ENCODE data around the gene UGT1A8.
"Not testable (repeated sequence)": the region's sequence is repeated elsewhere in the genome, so short reads cannot be mapped to it uniquely, and the experiment has no call there.

Gene UGT1A8

DNA sequence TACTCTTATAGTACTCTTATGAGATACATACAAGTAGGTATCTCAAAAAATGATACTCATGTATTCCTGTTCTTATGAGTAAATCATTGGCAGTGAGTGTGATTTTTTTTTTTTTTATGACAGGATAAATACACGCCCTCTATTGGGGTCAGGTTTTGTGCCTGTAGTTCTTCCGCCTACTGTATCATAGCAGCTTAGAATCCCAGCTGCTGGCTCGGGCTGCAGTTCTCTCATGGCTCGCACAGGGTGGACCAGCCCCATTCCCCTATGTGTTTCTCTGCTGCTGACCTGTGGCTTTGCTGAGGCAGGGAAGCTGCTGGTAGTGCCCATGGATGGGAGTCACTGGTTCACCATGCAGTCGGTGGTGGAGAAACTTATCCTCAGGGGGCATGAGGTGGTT is at the start of gene UGT1A8:
Gene UGT1A8, plus strand, starts transcription at position 158 of the 400 bp plus-strand sequence. Its CDS starts 75 bp downstream, at position 233.
- not testable (repeated sequence) for DNase-seq

DNA sequence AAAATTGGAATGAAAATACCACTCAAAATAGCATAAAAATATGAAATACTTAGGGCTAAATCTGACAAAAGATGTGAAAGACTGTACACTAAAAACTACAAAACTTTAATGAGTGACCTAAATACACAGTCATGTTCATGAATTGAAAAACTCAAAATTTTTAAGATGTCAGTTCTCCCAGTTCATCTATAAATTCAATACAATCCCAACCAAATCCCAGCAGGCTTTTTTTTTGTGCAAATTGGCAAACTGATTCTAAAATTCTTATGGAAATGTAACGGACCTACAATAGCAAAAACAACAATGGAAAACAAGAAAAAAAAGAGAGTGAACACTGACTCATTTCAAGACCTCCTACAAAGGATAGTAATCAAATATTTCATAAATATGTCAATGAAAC is 46.4 kb upstream of the UGT1A8 start:
- no peak for DNase-seq

DNA sequence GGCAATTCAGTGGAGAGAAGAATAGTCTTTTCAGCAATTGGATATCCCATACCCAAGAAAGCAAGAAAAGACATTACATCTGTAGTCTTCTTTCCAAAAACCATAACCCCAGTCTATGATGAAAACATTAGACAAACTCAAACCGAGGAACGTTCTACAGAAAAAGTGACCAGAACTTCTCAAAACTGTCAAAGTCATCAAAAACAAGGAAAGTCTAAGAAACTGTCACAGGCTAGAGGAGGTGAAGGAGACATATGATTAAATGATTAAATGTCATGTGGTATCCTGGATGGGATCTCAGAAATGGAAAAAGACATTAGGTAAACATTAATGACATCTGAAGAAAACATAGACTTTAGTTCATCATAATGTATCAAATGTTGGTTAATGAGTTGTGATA is 46.0 kb upstream of the UGT1A8 start:
- no peak for DNase-seq

DNA sequence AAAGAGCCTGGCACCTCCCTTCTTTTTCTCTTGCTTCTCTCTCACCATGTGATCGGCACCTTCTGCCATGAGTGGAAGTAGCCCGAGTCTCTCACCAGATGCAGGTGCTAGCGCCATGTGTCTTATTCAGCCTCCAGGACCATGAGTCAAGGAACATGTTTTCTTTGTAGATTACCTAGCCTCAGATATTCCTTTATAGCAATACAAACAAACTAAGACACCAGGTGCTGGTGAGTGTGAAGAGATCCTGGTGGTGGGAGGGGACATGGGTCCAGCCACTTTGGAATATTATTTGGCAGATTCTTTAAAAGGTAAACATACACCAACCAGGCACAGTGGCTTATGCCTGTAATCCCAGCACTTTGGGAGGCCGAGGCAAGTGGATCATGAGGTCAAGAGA is 45.0 kb upstream of the UGT1A8 start:
- DNase-seq, result no peak

DNA sequence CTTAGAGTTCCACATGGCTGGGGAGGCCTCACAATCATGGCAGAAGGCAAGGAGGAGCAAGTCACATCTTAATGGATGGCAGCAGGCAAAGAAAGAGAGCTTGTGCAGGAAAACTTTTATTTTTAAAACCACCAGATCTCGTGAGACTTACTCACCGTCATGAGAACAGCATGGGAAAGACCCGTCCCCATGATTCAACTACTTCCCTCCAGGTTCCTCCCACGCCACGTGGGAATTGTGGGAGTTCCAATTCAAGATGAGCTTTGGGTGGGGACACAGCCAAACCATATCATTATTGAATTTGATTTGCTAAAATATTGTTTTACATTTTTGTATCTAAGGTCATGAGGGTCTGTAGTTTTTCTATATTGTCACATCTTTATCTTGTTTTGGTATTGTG is 40.1 kb upstream of the UGT1A8 start:
- DNase-seq, result not testable (repeated sequence)

DNA sequence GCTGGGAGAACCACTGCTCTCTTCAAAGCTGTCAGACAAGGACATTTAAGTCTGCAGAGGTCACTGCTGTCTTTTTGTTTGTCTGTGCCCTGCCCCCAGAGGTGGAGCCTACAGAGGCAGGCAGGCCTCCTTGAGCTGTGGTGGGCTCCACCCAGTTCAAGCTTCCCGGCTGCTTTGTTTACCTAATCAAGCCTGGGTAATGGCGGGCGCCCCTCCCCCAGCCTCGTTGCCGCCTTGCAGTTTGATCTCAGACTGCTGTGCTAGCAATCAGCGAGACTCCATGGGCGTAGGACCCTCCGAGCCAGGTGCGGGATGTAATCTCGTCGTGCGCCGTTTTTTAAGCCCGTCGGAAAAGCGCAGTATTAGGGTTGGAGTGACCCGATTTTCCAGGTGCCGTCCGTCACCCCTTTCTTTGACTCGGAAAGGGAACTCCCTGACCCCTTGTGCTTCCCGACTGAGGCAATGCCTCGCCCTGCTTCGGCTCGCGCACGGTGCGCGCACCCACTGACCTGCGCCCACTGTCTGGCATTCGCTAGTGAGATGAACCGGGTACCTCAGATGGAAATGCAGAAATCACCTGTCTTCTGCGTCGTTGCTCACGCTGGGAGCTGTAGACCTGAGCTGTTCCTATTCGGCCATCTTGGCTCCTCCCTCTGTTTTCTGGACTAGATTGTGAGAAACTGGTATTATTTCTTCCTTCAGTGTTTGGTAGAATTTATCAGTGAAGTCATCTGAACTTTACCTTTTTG is 34.0 kb upstream of the UGT1A8 start:
- not testable (repeated sequence) for DNase-seq

DNA sequence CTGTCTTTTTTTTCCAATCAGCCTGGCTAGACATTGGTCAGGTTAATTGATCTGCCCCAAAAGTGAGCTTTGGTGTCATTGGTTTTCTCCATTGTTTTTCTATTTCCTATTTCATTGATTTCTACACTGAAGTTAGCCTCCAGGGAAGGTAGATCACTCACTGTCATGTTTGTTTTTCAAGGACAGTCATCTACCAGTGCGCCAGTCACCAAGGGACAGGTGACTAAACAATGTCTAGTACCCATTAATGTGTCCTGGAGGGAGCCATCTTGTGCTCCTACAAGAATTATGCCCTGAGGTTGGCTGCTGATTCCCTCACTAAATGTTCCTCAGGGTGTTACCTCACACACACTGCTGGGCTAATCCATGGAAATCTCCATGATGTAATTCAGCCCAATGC is 33.2 kb upstream of the UGT1A8 start:
- DNase-seq, result no peak

DNA sequence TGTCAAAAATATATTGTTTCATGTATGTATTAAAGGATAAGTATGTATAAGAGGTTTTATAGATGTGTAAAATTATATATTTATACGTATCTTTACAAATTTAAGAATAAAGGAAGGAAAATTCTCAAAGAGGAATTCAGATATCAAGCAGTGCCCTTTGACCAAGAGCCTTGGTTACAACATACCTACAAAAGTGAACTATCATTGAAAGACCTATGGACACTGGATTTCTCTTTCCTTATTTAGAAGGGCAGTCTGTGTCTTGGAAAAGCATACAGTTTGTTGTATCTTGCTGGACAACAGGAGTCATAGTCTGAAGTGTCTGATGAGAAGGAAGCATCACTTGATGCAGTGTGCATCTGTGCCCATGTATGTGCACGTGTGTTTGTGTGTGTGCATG is 29.0 kb upstream of the UGT1A8 start:
- no peak for DNase-seq

DNA sequence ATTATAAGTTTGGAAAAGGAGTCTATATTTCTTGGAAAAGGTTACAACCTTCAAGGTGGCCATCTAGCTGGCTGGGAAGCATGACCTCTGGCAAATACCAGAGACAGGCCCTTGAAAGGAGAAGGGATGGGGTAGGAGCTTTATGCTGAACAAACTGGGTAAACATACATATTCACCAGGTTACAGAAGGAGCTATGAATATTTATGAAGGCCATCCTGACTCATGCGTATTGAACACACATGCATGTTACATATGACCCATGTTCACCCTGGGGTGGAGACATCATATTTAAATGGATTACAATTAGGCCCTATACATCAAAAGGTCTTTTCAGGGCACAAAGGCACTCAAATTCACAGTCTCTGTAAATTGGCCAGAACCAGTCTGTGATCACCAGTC is 24.7 kb upstream of the UGT1A8 start:
- not testable (repeated sequence) for DNase-seq

DNA sequence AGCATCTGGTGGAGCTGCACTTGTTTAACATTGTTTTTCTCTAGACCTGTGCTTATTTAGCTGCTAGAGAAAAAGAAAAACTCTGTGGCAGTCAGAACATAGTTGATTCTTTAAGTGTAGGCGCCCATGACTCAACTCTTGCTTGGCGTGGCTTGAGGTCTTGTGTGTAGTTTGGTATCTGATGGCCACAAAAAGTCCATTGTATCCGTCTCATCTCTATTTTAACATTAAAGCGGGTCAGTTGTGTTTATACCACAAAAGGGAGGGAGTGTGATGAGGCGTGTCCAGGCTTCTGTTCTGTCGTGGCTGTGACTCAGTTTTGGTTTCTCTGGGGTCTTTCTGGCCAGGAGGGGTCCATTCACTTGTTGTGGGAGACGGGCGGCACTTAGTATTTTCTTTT is 24.2 kb upstream of the UGT1A8 start:
- no peak for DNase-seq

DNA sequence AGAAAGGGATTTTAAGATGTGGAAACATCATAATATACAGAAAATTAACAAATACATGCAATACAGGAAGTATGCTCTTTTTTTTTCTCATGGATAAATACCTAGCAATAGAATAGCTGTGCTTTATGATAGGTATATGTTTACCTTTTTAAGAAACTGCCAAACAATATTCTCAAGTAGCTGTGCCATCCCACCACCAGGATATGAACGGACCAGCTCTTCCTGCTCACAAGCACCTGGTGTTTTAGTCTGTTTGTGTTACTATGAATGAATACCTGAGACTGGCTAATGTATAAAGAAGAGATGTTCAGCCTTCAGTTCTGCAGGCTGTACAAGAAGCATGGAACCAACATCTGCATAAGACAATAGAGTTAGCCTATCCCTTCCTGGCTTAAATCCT is 19.9 kb upstream of the UGT1A8 start:
- DNase-seq, result peak in 1 of 2 experiments; percentile 8

DNA sequence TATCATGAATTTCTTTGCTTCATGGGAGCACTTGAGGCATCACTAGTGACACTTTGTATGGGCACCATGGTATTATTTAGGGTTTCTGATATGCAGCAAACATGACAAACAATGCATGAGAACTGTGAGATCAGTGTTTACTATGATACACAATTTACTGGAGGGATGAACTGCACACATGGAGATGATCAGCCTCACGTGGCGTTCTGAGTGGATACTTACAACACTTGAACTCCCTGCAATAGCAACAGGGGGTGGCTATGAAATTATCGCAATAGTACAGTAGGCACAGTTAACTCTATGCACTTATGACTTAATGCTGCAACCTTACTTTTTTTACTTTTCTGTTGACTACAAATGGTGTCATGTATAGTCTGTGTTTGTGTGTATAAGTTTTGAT is 18.5 kb upstream of the UGT1A8 start:
- no peak for DNase-seq

DNA sequence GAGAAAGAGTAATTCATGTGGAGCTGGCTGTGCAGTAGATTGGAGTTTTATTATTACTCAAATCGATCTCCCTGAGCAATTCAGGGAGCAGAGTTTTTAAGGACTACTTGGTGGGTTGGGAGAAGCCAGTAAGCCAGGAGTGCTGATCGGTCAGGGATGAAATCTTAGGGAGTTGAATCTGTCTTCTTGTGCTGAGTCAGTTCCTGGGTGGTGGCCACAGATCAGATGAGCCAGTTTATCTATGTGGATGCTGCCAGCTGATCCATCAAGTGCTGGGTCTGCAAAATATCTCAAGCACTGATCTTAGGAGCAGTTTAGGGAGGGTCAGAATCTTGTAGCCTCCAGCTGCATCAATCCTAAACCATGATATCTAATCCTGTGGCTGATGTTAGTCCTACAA is 17.0 kb upstream of the UGT1A8 start:
- no peak for DNase-seq

DNA sequence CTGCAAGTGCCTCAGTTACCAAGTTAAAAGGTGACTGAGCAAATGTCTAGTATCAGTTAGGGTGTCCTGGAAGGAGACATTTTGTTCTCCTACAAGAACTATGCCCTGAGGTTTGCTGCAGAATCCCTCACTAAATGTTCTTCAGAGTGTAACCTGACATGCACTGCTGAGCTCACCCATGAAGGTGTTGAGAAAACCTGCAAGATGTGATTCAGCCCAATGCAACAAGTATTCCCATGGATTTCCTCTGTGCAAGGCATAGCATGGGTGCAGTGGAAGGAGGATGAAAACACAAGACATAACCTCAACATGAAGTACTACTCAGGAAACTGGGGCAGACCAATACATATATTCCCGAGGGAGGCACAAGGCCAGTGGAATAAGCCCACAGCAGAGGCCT is 15.4 kb upstream of the UGT1A8 start:
- no peak for DNase-seq

DNA sequence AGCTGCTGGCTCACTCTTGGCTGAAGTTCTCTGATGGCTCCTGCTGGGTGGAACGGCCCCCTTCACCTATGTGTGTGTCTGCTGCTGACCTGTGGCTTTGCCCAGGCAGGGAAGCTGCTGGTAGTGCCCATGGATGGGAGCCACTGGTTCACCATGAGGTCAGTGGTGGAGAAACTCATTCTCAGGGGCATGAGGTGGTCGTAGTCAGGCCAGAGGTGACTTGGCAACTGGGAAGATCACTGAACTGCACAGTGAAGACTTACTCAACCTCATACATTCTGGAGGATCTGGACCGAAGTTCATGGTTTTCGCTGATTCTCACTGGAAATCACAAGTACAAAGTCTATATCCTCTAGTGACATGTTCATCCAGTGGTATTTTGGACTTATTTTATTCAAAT is 13.9 kb upstream of the UGT1A8 start:
- no peak for DNase-seq

DNA sequence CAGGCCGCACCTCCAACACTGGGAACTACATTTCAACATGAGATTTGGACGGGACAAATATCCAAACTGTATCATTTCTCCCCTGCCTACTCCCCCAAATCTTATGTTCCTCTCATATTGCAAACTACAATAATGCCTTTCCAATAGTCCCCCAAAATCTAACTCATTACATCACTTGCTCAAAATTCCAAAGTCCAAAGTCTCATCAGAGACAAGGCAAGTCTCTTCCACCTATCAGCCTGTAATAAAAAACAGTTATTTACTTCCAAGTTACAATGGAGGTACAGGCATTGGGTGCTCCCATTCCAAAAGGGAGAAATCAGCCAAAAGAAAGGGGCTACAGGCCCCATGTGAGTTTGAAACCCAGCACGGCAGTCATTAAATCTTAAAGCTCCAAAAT is 12.6 kb upstream of the UGT1A8 start:
- no peak for DNase-seq

DNA sequence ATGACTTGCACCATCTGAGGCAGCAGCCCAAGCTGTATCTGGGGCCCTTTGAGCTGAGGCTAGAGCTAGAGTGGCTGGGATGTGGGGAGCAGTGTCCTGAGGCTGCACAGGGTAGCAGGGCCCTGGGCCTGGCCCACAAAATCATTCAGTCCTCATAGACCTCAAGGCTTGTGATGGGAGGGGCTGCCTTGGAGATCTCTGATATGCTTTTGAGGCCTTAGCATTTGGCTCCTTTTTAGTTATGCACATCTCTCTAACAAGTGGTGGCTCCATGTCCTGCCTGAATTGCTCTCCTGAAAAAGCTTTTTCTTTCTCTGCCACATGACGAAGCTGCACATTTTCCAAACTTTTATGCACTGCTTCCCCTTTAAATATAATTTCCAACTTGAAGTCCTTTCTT is 11.8 kb upstream of the UGT1A8 start:
- DNase-seq, result no peak

DNA sequence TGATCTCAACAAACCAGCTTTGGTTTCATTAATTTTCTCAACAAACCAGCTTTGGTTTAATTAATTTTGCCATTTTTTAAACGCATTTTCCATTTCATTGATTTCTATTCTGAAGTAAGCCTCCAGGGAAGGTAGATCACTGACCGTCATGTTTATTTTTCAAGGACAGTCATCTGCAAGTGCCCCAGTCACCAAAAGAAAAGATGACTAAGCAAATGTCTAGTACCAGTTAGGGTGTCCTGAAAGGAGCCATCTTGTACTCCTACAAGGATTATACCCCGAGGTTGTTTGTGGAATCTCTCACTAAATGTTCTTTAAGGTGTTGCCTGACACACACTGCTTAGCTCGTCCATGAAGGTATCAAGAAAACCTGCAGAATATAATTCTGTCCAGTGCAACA is 6.1 kb upstream of the UGT1A8 start:
- DNase-seq, result no peak

DNA sequence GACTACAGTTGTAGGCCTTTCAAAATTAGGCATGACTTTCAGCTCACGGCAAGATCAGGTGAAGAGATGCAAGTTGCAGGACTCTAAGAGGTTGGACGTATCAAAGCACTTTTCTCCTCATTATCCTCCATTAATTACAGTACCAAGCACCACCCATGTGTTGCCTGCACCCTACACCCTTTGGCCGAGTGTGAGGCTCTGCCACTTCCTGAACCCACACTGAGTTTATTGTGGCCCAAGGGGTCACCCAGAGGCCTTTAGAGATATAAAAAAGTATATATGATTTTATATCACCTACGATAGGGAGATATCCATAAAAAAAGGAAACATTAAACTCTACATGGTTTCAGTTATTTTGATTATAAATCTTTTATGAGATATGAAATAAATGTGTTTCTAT is 2.8 kb downstream of the UGT1A8 start:
- no peak for DNase-seq

DNA sequence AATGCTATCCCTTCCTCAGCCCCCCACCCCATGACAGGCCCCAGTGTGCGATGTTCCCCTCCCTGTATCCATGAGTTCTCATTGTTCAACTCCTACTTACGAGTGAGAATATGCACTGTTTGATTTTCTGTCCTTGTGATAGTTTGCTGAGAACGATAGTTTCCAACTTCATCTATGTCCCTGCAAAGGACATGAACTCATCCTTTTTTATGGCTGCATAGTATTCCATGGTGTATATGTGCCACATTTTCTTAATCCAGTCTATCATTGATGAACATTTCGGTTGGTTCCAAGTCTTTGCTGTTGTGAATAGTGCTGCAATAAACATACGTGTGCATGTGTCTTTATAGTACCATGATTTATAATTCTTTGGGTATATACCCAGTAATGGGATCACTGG is 4.4 kb downstream of the UGT1A8 start:
- not testable (repeated sequence) for DNase-seq

DNA sequence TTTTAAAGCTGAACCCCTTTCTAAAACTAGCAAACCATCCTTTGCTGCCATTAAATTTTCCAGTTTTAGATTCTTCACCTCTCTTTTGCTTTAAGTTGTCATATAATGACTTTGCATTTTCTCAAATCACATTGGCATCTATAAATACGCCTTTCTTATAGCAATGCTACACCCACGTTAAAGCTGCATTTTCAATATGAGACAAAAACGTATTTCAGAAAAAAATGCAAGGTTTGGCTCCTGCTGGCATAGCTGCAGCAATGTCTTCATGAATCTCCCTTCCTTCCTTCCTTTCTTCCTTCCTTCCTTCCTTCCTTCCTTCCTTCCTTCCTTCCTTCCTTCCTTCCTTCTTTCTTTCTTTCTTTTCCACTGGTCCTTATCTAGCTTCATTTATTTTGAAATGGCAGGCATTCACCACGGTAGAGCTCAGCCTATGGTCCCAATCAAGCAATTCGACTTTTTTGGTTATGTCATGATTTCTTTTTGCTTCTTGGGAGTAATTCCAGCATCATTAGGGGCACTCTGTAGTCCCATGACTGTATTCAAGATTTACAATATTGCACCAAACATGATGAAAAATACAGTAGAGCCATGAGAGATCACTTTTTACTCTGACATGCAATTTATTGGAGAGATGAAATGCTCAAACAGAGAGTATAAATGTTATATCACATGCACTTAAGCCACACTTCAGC is 10.0 kb downstream of the UGT1A8 start:
- DNase-seq, result no peak

DNA sequence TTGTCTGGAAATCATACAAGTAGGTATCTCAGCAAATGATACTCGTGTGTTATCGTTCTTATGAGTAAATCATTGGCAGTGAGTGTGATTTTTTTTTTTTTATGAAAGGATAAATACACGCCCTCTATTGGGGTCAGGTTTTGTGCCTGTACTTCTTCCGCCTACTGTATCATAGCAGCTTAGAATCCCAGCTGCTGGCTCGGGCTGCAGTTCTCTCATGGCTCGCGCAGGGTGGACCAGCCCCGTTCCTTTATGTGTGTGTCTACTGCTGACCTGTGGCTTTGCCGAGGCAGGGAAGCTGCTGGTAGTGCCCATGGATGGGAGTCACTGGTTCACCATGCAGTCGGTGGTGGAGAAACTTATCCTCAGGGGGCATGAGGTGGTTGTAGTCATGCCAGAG is 18.9 kb downstream of the UGT1A8 start, which contains the start of gene UGT1A10:
Gene UGT1A10, plus strand, starts transcription at position 143 of the 400 bp plus-strand sequence. Its CDS starts 75 bp downstream, at position 218.
- not testable (repeated sequence) for DNase-seq

DNA sequence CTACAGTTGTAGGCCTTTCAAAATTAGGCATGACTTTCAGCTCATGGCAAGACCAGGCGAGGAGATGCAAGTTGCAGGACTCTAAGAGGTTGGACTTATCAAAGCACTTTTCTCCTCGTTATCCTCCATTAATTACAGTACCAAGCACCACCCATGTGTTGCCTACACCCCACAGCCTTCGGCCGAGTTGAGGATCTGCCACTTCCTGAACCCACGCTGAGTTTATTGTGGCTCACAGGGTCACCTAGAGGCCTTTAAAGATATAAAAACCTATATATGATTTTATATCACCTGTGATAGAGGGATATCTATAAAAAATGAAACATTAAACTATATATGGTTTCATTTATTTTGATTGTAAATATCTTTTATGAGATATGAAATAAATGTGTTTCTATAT is 21.4 kb downstream of the UGT1A8 start:
- no peak for DNase-seq

DNA sequence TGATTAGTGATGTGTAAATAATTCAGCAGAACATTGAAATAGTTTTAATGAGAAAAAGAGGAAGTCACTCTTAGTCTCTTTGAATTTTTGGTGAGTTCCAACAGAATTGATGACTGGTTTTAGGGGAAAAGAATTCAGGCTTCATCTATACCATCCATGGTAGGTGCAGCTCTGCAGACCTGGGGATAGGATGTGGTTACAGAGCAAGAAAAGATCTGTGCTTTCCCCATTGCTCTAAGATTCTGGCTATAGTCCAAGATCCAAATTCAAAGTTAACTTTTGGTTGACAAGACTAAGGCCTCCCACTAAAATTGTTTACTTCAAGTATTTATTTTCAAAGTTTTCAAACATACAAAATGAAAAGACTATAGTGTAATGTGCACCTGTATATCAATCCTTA is 22.4 kb downstream of the UGT1A8 start:
- no peak for DNase-seq

DNA sequence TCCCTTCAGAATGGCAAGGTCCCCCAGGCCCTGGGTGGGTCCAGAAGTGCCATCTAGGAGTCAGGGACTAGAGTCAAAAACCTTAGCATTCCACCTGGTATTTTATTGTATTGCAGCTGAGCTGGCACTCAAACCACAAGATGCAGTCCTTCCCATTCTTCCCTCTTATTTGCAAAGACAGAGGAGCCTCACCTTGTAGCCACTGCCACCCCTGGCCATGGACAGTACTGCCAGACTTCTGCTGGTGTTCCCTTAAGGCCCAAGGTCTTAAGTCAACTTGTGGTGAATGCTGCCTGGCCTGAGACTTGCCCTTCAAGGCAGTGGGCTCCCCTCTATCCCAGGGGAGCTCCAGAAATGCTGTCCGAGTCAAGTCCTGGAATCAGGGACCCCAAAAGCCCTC is 25.7 kb downstream of the UGT1A8 start:
- DNase-seq, result no peak

Measured in NCI-H2081 (cell line).